Body of pancreas (tissue), 4 donors: ENCODE measurements around the gene C10orf90.

Experiments used
- POLR2A ChIP-seq, 3 donors: fragments of 450-650 bp; IDR thresholded peaks; one replicate each; pipeline ENCODE4 v1.6.1; 2016; ENCODE audit warnings: antibody characterized with exemption in 3 of 3, mild to moderate bottlenecking in 2 of 3
- TF ChIP-seq, protein P1 (sequence below), 7 experiments: fragments of 450-650 bp in 4 of 7; fragments of 200-600 bp in 3 of 7; sonication (generic) in 3 of 7; IDR thresholded peaks; one replicate each; pipeline ENCODE4 v1.5.1; 2016 to 2019; ENCODE audit warnings: antibody characterized with exemption in 7 of 7

DNA sequence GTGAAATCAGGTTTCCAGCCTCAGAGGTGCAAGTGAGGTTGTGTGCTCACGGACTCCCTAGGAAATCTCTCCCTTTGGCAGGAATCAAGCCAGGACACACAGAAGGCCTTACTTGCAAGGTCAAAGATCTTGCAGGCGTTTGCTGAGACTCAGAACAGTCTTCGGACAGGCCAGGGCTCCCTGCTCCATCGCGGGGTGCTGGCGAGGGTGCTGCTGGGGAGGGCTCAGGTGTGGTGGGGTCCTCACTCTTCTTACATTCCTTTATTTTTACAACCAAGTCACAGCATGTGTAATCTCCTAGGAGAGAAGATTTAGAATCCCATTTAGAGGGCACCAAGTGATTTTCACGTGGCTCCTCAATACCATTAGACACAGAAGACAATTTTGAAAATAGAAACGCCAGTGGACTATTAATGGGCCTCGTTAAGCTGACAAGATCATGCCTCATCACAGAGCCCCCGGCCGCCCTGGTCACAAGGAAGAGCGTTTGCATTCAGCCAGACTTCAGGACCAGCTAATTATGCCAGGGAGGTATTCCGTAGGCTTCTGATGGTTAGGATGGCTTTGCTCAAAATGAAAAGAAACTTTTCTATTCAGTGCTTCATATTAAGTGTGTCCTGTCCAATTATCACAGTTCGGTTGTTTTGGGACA lies 209.1 kb downstream of the C10orf90 start:
- TF ChIP-seq POLR2A (IDR thresholded peaks at IDR 0.05) = no peak
- TF ChIP-seq, protein P1, sequence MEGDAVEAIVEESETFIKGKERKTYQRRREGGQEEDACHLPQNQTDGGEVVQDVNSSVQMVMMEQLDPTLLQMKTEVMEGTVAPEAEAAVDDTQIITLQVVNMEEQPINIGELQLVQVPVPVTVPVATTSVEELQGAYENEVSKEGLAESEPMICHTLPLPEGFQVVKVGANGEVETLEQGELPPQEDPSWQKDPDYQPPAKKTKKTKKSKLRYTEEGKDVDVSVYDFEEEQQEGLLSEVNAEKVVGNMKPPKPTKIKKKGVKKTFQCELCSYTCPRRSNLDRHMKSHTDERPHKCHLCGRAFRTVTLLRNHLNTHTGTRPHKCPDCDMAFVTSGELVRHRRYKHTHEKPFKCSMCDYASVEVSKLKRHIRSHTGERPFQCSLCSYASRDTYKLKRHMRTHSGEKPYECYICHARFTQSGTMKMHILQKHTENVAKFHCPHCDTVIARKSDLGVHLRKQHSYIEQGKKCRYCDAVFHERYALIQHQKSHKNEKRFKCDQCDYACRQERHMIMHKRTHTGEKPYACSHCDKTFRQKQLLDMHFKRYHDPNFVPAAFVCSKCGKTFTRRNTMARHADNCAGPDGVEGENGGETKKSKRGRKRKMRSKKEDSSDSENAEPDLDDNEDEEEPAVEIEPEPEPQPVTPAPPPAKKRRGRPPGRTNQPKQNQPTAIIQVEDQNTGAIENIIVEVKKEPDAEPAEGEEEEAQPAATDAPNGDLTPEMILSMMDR (IDR thresholded peaks at IDR 0.05) = no peak
